HG03571 (cell line): Measurements from ENCODE around the gene RIPPLY1.
"Not testable (repeated sequence)": the region's sequence is repeated elsewhere in the genome, so short reads cannot be mapped to it uniquely, and the experiment has no call there.

Source experiments
- ATAC-seq: cut with Tn5 transposase; IDR thresholded peaks from one replicate; pipeline ENCODE4 v1.9.1; 2021; ENCODE audit not compliant: unreplicated experiment

Gene RIPPLY1

GRCh38 chrX:106912864-106913263 is 9.7 kb upstream of the RIPPLY1 start:
- no peak for ATAC-seq

- ATAC-seq, result no peak
Measured at GRCh38 chrX:106906361-106906760, 3.2 kb upstream of the RIPPLY1 start.

GRCh38 chrX:106905064-106905708 is 2.0 kb upstream of the RIPPLY1 start:
- ATAC-seq, result no peak

- no peak for ATAC-seq
Measured at GRCh38 chrX:106903856-106904528, 851 bp upstream of the RIPPLY1 start.

- no peak for ATAC-seq
Measured at GRCh38 chrX:106902684-106903083, 457 bp downstream of the RIPPLY1 start.

GRCh38 chrX:106901781-106902219 is 1.3 kb downstream of the RIPPLY1 start:
- no peak for ATAC-seq

GRCh38 chrX:106901341-106901740 is 1.8 kb downstream of the RIPPLY1 start:
- ATAC-seq, result no peak

GRCh38 chrX:106899841-106900240 is 3.3 kb downstream of the RIPPLY1 start:
- no peak for ATAC-seq

GRCh38 chrX:106899276-106899675 is 3.9 kb downstream of the RIPPLY1 start:
- ATAC-seq, result no peak

- ATAC-seq, result peak; percentile 75
Measured at GRCh38 chrX:106898462-106898861, 4.7 kb downstream of the RIPPLY1 start.

- ATAC-seq, result no peak
Measured at GRCh38 chrX:106897259-106897658, 5.9 kb downstream of the RIPPLY1 start.

- ATAC-seq, result no peak
Measured at GRCh38 chrX:106894978-106895452, 8.1 kb downstream of the RIPPLY1 start.

- no peak for ATAC-seq
Measured at GRCh38 chrX:106894392-106894909, 8.7 kb downstream of the RIPPLY1 start.

- no peak for ATAC-seq
Measured at GRCh38 chrX:106891762-106892460, 11.2 kb downstream of the RIPPLY1 start.

- ATAC-seq, result no peak
Measured at GRCh38 chrX:106889468-106889867, 13.7 kb downstream of the RIPPLY1 start.

- ATAC-seq, result no peak
Measured at GRCh38 chrX:106875151-106875550, 28.0 kb downstream of the RIPPLY1 start.

GRCh38 chrX:106874075-106874474 is 29.1 kb downstream of the RIPPLY1 start:
- ATAC-seq, result no peak

GRCh38 chrX:106872796-106873195 is 30.3 kb downstream of the RIPPLY1 start:
- ATAC-seq, result not testable (repeated sequence)

- no peak for ATAC-seq
Measured at GRCh38 chrX:106863697-106864096, 39.4 kb downstream of the RIPPLY1 start.

GRCh38 chrX:106862972-106863688 is 40.0 kb downstream of the RIPPLY1 start:
- ATAC-seq, result no peak
